Motor neuron (in vitro differentiated cells): ENCODE measurements around the gene ERAL1. TPM values are rescaled to one million over a fixed set of nuclear protein-coding genes. Genes with fewer than 3 reads are reported as not detected.
"Not testable (repeated sequence)": the region's sequence is repeated elsewhere in the genome, so short reads cannot be mapped to it uniquely, and the experiment has no call there.

ENCODE experiments used
- ATAC-seq, 8 experiments: fragments of 200-7000 bp; cut with Tn5 transposase; replicated peaks in 6 of 8; 2 replicates each; pipeline ENCODE4 v1.8.0; 2021; ENCODE audit warnings: mild to moderate bottlenecking in 8 of 8, moderate library complexity in 8 of 8
- H3K27ac ChIP-seq, 2 donors: fragments of 250-450 bp; sonication (Bioruptor Pico); 2 replicates each; pipeline ENCODE4 v1.9.0; 2021; ENCODE audit warnings: antibody characterized with exemption in 2 of 2, mild to moderate bottlenecking in 2 of 2, moderate library complexity in 1 of 2
- H3K4me1 ChIP-seq, 2 donors: fragments of 250-450 bp; sonication (Bioruptor Pico); replicated peaks in 1 of 2; 2 replicates each; pipeline ENCODE4 v1.6.1; 2021; ENCODE audit warnings: antibody characterized with exemption in 2 of 2, mild to moderate bottlenecking in 2 of 2, moderate library complexity in 1 of 2
- H3K4me3 ChIP-seq, 5 donors: fragments of 250-450 bp; sonication (Bioruptor Pico); 2 replicates each; pipeline ENCODE4 v1.9.0; 2021; ENCODE audit warnings: antibody characterized with exemption in 5 of 5, mild to moderate bottlenecking in 5 of 5, moderate library complexity in 4 of 5
- whole genome bisulfite sequencing, 10 experiments: fragments of 450-650 bp; shearing (Covaris generic); methylation state at CpG; one replicate each; pipeline ENCODE4 v1.0.0; 2022; 5-methylcytosine and 5-hydroxymethylcytosine counted together
- in situ Hi-C, 9 experiments: fragments of 400-800 bp; cut with MboI; loops; one replicate each; pipeline ENCODE4 v1.15.0; 2021; ENCODE audit warnings: low sequenced_read_pairs in 9 of 9, low pct_unique_long_range_greater_than_20kb in 2 of 9; ENCODE audit not compliant: unreplicated experiment in 9 of 9
- total RNA-seq, 8 experiments: library from RNA; unstranded; fragments of 300-600 nt; gene quantifications; 2 replicates each; pipeline versions ENCODE4 v1.2.3 to v1.2.4, GENCODE V29; 2022

Gene ERAL1
- total RNA-seq, 8 experiments from 2014 or later, result 19.0 to 56.8 (median 26.9) TPM

GRCh38 chr17:28885363-28885762 lies 30.5 kb downstream of the ERAL1 start:
- H3K4me3 ChIP-seq, result no peak overlapping the region
- no peaks in the 10 kb centered on the region for H3K4me1 ChIP-seq
- no peak for ATAC-seq
- H3K27ac ChIP-seq, result no peak overlapping the region
- WGBS, 10 experiments, result 88 to 100% (median 100%) methylated on average over 1 to 3 of the region's 4 CpGs; no CpG with 5 or more reads in 4 of the 10 experiments
- in situ Hi-C loops, result no loop called here

GRCh38 chr17:28885951-28886350 lies 31.1 kb downstream of the ERAL1 start:
- in situ Hi-C loops, result no loop called here
- H3K4me1 ChIP-seq, result no peaks in the 10 kb centered on the region
- ATAC-seq, result no peak
- no peak overlapping the region for H3K4me3 ChIP-seq
- no peak overlapping the region for H3K27ac ChIP-seq
- 100% methylated on average over 1 to 2 of the region's 10 CpGs; no CpG with 5 or more reads in 8 of the 10 experiments for WGBS, 10 experiments

- ATAC-seq, result no peak
- no peak overlapping the region for H3K4me3 ChIP-seq
- WGBS, 10 experiments, result 58 to 100% (median 80%) methylated on average over 1 to 5 of the region's 12 CpGs; no CpG with 5 or more reads in 7 of the 10 experiments
- no peaks in the 10 kb centered on the region for H3K4me1 ChIP-seq
- H3K27ac ChIP-seq, result no peak overlapping the region
- in situ Hi-C loops, result no loop called here
These were observed 33.2 kb downstream of the ERAL1 start for GRCh38 chr17:28887871-28888471.

GRCh38 chr17:28888832-28889231 lies 34.0 kb downstream of the ERAL1 start:
- H3K27ac ChIP-seq, result no peak overlapping the region
- WGBS, 10 experiments, result 80 to 100% (median 100%) methylated on average over 1 to 2 of the region's 7 CpGs; no CpG with 5 or more reads in 7 of the 10 experiments
- no peaks in the 10 kb centered on the region for H3K4me1 ChIP-seq
- in situ Hi-C loops, result no loop called here
- no peak for ATAC-seq
- no peak overlapping the region for H3K4me3 ChIP-seq

GRCh38 chr17:28889996-28890395 lies 35.2 kb downstream of the ERAL1 start:
- no peaks in the 10 kb centered on the region for H3K4me1 ChIP-seq

GRCh38 chr17:28891201-28891600 lies 36.4 kb downstream of the ERAL1 start:
- H3K27ac ChIP-seq, result no peak overlapping the region

More at GRCh38 chr17:28889996-28890395, 35.2 kb downstream of the ERAL1 start:
- H3K27ac ChIP-seq, result no peak overlapping the region
- no peak overlapping the region for H3K4me3 ChIP-seq
- no peak for ATAC-seq
- in situ Hi-C loops, result no loop called here
- 0 to 100% (median 87%) methylated on average over 1 to 3 of the region's 5 CpGs; no CpG with 5 or more reads in 3 of the 10 experiments for WGBS, 10 experiments

GRCh38 chr17:28892024-28892423 lies 37.2 kb downstream of the ERAL1 start:
- H3K27ac ChIP-seq, result no peak overlapping the region
- ATAC-seq, result no peak
- H3K4me3 ChIP-seq, result no peak overlapping the region
- peaks cover 7 to 10% of the 10 kb centered on the region in 2 donors for H3K4me1 ChIP-seq
- 100% methylated on average over 1 of the region's 4 CpGs; no CpG with 5 or more reads in 9 of the 10 experiments for WGBS, 10 experiments
- in situ Hi-C loops, result no loop called here

More at GRCh38 chr17:28891201-28891600, 36.4 kb downstream of the ERAL1 start:
- in situ Hi-C loops, result no loop called here
- Histone ChIP-seq H3K4me3 (no peak overlapping the region), H3K4me1 (peaks cover 7 to 10% of the 10 kb centered on the region in 2 donors)
- WGBS, 10 experiments, result 33 to 100% (median 40%) methylated on average over 1 of the region's 1 CpG; no CpG with 5 or more reads in 7 of the 10 experiments
- peak in 1 of 8 experiments; percentile 39 for ATAC-seq

- H3K27ac ChIP-seq, H3K4me3 ChIP-seq, in situ Hi-C loops, ATAC-seq: not testable (repeated sequence)
- WGBS, 10 experiments, result 79 to 100% (median 87%) methylated on average over 1 to 10 of the region's 16 CpGs; no CpG with 5 or more reads in 1 of the 10 experiments
- peaks cover 7 to 14% of the 10 kb centered on the region in 2 donors for H3K4me1 ChIP-seq
These were observed 38.7 kb downstream of the ERAL1 start for GRCh38 chr17:28893248-28894183.

GRCh38 chr17:28895794-28896447 lies 41.1 kb downstream of the ERAL1 start:
- in situ Hi-C loops, result no loop called here
- peaks cover 7 to 14% of the 10 kb centered on the region in 2 donors for H3K4me1 ChIP-seq
- ATAC-seq, result no peak
- H3K27ac ChIP-seq, result peak overlapping the region in 1 of 2 donors; percentile 86
- WGBS, 10 experiments, result 50 to 100% (median 70%) methylated on average over 1 to 3 of the region's 3 CpGs; no CpG with 5 or more reads in 6 of the 10 experiments
- H3K4me3 ChIP-seq, result peak overlapping the region; percentile 64 to 91 (median 82)

- Histone ChIP-seq H3K27ac (peak overlapping the region; percentile 6 to 86), H3K4me1 (peaks cover 13 to 17% of the 10 kb centered on the region in 2 donors), H3K4me3 (peak overlapping the region; percentile 64 to 91 (median 82))
- peak in 1 of 8 experiments; percentile 0 for ATAC-seq
- 3 to 27% (median 17%) methylated on average over 3 to 5 of the region's 5 CpGs; no CpG with 5 or more reads in 7 of the 10 experiments for WGBS, 10 experiments
- in situ Hi-C loops, result no loop called here
These were observed 41.7 kb downstream of the ERAL1 start for GRCh38 chr17:28896491-28896883.

GRCh38 chr17:28896884-28897768 lies 42.3 kb downstream of the ERAL1 start, which contains the start of gene FLOT2:
Gene FLOT2, minus strand, starts transcription at chr17:28897733. Its CDS starts 159 bp downstream, at chr17:28897574.
- in situ Hi-C loops, result no loop called here
- Histone ChIP-seq H3K27ac (peak within 1 kb of the TSS; percentile 77 to 86), H3K4me3 (peak within 1 kb of the TSS; percentile 64 to 91 (median 82)), H3K4me1 (peaks cover 17% of the 10 kb centered on the region in 2 donors)
- ATAC-seq, result peak; percentile 76 to 86 (median 83)
- WGBS, 10 experiments, result 0 to 2% (median 0%) methylated on average over 1 to 14 of the region's 73 CpGs; no CpG with 5 or more reads in 6 of the 10 experiments
